Renal cortex interstitium (tissue), 15 donors: ENCODE results near the gene PAPLN. TPM values are rescaled to one million over a fixed set of nuclear protein-coding genes. Genes with fewer than 3 reads are reported as not detected.
"Not testable (repeated sequence)": the region's sequence is repeated elsewhere in the genome, so short reads cannot be mapped to it uniquely, and the experiment has no call there.

Experiments
- DNase-seq, 11 donors: peaks; one replicate each; pipeline ENCODE4 v3.0.0-alpha.2; 2013; ENCODE audit warnings: low read depth in 9 of 11, low spot score in 4 of 11; ENCODE audit errors: extremely low read depth in 1 of 11
- long read RNA-seq, 16 experiments: transcript quantifications; one replicate each; lab custom pipeline, GENCODE V29; 2026
- polyA plus RNA-seq, 3 donors: library from polyadenylated mRNA; unstranded; fragments of 120-200 nt; gene quantifications; one replicate each; pipeline ENCODE4 v1.2.1, GENCODE V29; 2013; ENCODE audit not compliant: insufficient read length in 3 of 3

PAPLN gene
- polyA plus RNA-seq, result 10 to 100 TPM; 21.7 to 42.9 (median 25.2) TPM
- long read RNA-seq, donor 1, partial matches to known transcripts, result 6 of 7 reads
- long read RNA-seq, donor 1, other reads (novel, unspliced or antisense), result 0 of 7 reads
- long read RNA-seq, donor 2, partial matches to known transcripts, result 0 of 3 reads
- long read RNA-seq, donor 2, other reads (novel, unspliced or antisense), result 0 of 3 reads
- long read RNA-seq, donor 3, full-length matches to known transcripts, result 1 of 1 reads
- long read RNA-seq, donor 3, partial matches to known transcripts, result 0 of 1 reads
- long read RNA-seq, donor 3, other reads (novel, unspliced or antisense), result 0 of 1 reads
- long read RNA-seq, donor 4, transcript PAPLN-205 (2 exons, 784 nt), result major isoform, 5 of 5 reads
- long read RNA-seq, donor 4, partial matches to known transcripts, result 0 of 5 reads
- long read RNA-seq, donor 4, other reads (novel, unspliced or antisense), result 0 of 5 reads
- long read RNA-seq, donor 5, result 0 reads
- long read RNA-seq, donor 6, partial matches to known transcripts, result 8 of 9 reads
- long read RNA-seq, donor 6, other reads (novel, unspliced or antisense), result 0 of 9 reads
- long read RNA-seq, donor 7, full-length matches to known transcripts, result 2 of 2 reads
- long read RNA-seq, donor 7, partial matches to known transcripts, result 0 of 2 reads
- long read RNA-seq, donor 7, other reads (novel, unspliced or antisense), result 0 of 2 reads
- long read RNA-seq, donor 8, result 0 reads
- long read RNA-seq, donor 9, full-length matches to known transcripts, result 3 of 3 reads
- long read RNA-seq, donor 9, partial matches to known transcripts, result 0 of 3 reads
- long read RNA-seq, donor 9, other reads (novel, unspliced or antisense), result 0 of 3 reads
- long read RNA-seq, donor 10, result 0 reads
- long read RNA-seq, donor 11, full-length matches to known transcripts, result 1 of 1 reads
- long read RNA-seq, donor 11, partial matches to known transcripts, result 0 of 1 reads
- long read RNA-seq, donor 11, other reads (novel, unspliced or antisense), result 0 of 1 reads
- long read RNA-seq, donor 12, partial matches to known transcripts, result 0 of 1 reads
- long read RNA-seq, donor 12, other reads (novel, unspliced or antisense), result 0 of 1 reads
- long read RNA-seq, donor 13, result 0 reads
- long read RNA-seq, donor 14, result 0 reads
- long read RNA-seq, donor 15, result 0 reads
- long read RNA-seq, donor 16, full-length matches to known transcripts, result 5 of 40 reads
- long read RNA-seq, donor 16, partial matches to known transcripts, result 35 of 40 reads
- long read RNA-seq, donor 16, other reads (novel, unspliced or antisense), result 0 of 40 reads

DNA sequence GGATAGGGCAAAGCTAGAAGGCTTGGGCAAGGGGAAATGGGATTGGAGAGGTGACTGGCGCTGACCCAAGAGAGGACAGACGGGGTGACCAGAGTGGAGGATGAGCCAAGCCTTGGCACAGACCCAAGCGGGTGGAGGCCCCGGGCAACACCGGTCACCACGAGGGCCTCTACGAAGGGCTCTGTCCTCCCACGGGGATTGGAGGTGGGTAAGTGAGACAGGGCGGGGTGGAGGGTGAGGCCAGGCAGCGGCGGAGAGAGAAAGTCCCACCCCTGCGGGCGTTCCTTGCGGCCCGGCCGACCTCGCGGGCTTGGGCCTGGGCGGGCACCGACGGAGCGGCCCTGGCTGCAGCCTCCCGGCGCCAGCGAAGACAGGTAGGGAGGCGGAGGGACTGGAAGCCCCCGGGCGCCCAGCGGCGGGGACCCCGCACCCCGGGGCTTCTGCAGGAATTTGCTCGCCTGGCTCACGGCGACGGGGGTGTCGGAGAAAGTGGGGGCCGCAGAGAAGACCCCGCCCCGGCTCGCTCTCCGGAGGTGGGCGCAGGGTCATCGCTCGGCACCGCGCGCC is at the start of gene PAPLN:
PAPLN (plus strand) TSS at position 288 of the 567 bp plus-strand sequence. CDS start 2,273 bp downstream, outside the sequence.
- no peak for DNase-seq

DNA sequence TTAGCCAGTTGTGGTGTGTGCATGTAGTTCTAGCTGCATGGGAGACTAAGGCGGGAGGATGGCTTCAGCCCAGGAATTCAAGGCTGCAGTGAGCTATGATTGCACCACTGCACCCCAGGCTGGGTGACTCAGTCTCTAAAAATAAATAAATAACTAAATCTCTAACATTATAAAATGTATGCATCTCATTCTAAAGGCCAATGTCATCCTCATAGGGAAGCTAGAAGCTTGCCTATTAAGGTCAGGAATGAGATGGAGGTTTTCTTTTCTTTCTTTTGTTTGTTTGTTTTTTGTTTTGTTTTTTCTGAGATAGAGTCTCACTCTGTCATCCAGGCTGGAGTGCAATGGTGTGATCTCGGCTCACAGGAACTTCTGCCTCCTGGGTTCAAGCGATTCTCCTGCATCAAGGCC is 48.8 kb upstream of the PAPLN start:
- DNase-seq, result no peak

DNA sequence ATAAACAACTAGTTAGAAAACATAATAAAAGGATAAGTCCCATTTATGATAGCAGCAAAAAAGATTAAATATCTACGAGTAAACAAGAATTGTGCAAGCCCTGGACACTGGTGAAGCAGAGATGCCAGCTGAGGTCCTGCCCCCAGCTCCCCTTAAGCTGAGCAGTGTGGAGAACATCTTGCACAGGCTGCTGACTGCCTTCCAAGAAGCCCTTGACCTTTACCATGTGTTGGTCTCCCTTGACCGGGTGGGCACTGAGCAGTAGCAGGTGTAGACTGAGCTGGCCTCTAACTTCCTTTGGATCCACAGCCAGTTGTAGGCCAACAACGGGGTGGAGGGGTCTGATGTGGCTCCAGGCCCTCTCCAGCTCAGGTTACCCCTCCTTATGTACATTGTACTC is 47.7 kb upstream of the PAPLN start:
- DNase-seq, result no peak

DNA sequence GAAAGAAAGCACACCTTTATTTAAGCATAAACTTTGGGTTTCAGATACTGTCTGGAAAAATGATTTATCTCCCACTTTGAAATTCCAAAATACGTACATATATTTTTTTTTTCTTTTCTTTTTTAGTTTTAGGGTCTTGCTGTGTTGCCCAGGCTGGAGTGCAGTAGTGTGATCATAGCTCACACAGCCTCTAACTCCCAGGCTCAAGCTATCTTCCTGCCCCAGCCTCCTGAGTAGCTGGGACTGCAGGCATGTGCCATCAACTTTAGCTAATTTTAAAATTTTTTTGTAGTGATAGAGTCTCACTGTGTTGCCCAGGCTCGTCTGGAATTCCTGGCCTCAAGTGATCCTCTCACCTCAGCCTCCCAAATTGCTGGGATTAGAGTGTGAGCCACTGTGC is 45.9 kb upstream of the PAPLN start:
- DNase-seq, result no peak

- not testable (repeated sequence) for DNase-seq
Observed at GRCh38 chr14:73194306-73194705, 43.0 kb upstream of the PAPLN start.

DNA sequence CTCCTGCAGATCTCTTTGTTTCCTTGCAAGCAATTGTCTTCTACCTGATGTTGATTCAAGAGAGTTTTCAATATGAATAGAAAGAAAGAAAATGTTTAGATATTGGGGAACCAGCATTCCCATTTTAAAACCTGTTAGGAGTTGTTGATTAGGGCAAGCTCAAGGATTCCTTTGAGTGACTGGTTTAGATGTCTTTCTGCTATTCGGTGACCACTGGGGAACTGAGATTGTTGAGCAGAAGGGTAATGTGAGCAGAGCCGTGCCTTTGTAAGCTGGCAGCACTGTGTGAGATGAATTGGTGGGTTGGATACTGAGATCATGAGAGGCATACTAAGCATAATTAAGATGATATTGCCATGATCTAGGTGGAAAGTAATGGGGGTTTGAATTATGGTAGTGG is 39.1 kb upstream of the PAPLN start:
- DNase-seq, result no peak

GRCh38 chr14:73203527-73203926 is 33.8 kb upstream of the PAPLN start:
- DNase-seq, result no peak

DNA sequence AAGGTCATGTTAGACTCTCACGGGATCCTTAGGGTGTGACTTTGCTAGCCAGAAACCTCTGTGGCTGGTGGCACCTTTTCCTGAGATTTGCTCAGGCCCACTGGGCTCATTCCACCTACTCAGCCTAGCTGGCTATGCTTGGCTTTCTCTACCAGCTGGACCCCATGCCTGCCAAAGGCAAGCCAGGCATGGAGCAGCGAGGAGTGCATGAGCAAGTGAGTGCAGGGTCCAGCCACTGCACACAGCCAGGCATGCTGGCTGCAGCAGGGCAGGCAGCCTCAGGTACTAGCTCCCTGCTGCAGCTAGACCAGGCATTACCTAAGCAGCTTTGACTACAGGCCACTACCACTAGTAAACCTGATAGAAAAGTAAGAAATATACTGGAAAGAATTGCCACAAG is 29.7 kb upstream of the PAPLN start:
- DNase-seq, result no peak

GRCh38 chr14:73208390-73208789 is 28.9 kb upstream of the PAPLN start:
- DNase-seq, result no peak

DNA sequence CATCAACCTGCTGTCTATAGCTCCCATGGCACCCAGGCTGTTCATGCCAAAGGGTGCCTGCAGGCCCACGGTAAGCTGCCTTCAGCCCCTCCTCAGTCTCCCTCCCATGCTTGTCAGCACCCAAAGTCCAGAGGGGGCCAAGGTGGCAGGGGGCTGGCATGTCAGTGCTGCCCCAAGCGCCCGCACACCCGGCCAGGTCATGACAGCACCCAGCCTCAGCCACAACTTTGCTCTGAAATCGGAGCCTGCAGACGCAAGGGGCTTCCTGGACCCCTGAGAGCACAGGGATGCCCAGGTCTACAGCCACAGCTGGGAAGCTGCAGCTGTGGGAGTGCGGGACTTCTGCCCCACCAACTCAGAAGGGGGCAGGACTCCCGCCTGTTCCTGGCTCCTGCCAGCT is 28.5 kb upstream of the PAPLN start:
- no peak for DNase-seq

DNA sequence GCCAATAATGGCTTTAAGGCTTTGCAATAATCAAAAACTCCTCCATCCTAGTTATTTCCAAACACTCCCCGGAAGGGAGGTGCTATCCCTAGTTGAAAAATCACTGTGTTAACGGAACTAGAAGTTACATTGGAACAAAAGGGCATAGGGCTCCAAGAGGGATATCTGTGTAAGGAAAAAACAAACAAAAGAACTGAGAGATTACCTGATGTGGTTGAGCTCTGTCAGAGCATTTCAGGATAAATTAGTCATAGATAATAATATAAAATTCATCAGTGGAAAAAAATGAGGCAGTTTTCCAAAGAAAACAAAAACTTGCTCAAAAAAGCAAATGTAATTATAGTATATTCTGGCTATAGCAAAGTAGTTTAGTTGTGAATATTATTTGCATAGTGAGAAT is 27.4 kb upstream of the PAPLN start:
- DNase-seq, result no peak

- no peak for DNase-seq
Observed at GRCh38 chr14:73211251-73212040, 25.9 kb upstream of the PAPLN start.

DNA sequence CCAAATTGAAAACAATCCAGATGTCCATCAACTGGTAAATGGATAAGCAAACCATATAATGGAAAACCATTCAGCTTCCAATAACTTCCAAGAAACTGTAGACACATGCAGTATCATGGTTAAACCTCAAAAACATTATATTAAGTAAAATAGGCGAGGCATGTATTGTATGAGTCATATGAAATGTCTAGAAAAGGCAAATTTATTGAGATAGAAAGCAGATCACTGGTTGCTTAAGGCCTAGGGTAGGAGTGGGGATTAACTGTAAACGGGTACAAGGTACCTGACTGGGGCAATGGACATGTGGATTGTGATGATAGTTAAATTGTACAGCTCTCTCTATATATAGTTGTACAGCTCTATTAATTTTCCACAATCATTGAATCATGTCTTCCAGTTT is 21.3 kb upstream of the PAPLN start:
- no peak for DNase-seq

DNA sequence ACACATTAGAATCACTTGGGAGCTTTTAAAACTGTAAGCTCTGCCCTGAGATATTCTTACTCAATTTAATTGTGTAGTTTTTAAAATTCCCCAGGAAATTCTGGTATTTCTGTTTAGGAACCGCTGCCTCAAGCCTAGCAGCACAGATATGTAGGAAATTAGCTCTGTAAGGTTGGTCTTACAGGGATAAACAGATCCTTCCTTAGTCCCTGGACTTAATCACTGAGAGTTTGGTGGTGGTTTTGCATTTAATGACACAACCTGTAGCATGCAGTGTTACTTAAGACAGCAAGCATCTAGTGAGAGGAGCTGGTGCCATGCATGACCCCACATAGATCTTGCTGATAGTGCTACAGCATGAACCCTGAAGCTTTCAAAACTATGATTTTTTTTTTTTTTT is 19.9 kb upstream of the PAPLN start:
- no peak for DNase-seq

- DNase-seq, result no peak
Observed at GRCh38 chr14:73220061-73220460, 17.2 kb upstream of the PAPLN start.

DNA sequence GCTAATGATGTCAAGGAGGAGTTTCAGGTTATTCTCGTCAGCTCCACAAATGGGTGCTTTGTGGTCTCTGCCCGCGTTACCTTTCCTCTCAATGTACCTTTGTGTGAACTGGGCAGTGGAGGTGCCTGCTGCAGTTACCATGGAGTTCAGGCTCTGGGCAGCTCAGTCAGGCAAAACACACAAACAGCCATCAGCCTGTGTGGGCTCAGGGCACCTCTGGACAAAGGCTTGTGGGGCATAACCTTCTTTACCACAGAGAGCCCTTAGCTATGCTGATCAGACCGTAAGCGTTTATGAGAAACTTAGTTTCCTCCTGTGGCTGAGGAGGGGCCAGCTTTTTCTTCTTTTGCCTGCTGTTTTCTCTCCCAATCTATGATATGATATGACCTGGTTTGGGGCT is 16.7 kb upstream of the PAPLN start:
- no peak for DNase-seq

DNA sequence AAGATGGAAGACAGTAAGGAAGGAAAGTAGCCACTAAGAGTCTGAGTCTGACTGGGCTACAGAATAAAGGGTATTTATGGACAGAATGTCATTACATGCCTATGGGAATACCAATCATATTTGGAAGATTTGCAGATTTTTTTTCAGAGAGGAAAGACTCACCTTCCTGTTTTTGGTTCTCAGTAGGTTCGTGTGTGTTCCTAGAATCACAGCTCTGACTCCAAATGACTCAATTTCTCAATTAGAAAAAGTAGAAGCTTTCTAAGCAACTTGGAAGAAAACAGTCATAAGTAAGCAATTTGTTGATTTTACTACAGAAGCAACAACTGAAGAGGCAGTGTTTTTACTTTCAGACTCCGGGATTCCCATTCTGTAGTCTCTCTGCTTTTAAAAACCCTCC is 15.4 kb upstream of the PAPLN start:
- DNase-seq, result no peak

- no peak for DNase-seq
Observed at GRCh38 chr14:73223049-73223448, 14.3 kb upstream of the PAPLN start.
